AG04450 (cell line): ENCODE measurements around the gene KIAA1328. TPM values are rescaled to one million over a fixed set of nuclear protein-coding genes. Genes with fewer than 3 reads are reported as not detected.
"Not testable (repeated sequence)": the region's sequence is repeated elsewhere in the genome, so short reads cannot be mapped to it uniquely, and the experiment has no call there.

Experiments
- CTCF ChIA-PET: fragments of 300-600, 350-600 bp; formaldehyde crosslinking; extraction: SDS; loops from one replicate; lab custom pipeline; 2022; ENCODE audit warnings: antibody characterized with exemption, inconsistent platforms; lab: Charles Lee
- POLR2A ChIA-PET: fragments of 350-600 bp; formaldehyde crosslinking; extraction: SDS; loops from one replicate; lab custom pipeline; 2021; ENCODE audit warnings: antibody characterized with exemption, inconsistent platforms; lab: Yijun Ruan, JAX
- DNase-seq: peaks from one replicate; pipeline ENCODE4 v3.0.0-alpha.2; 2011; ENCODE audit warnings: low read depth, low spot score
- H3K27ac ChIP-seq: one replicate; pipeline ENCODE4 v1.5.1; 2012; ENCODE audit warnings: low read depth, low read length, control low read depth
- H3K27me3 ChIP-seq: one replicate; pipeline ENCODE4 v1.6.0; 2012; ENCODE audit warnings: low read length; ENCODE audit not compliant: control insufficient read depth, insufficient read depth
- H3K4me3 ChIP-seq: 2 replicates; pipeline ENCODE4 v1.5.1; 2011; ENCODE audit warnings: mild to moderate bottlenecking, low read depth, low read length, control low read depth
- H3K9me3 ChIP-seq: 2 replicates; pipeline ENCODE4 v1.5.1; 2012; ENCODE audit warnings: low read length; ENCODE audit not compliant: control insufficient read depth, insufficient read depth
- polyA plus RNA-seq: library from polyadenylated mRNA; depleted of rRNA; stranded (reverse); fragments of >200 nt; gene quantifications from 2 replicates; pipeline ENCODE4 v1.2.3, GENCODE V29; 2011
- TF ChIP-seq, protein P1 (sequence below): IDR thresholded peaks from 2 replicates; pipeline ENCODE4 v1.5.1; 2011; ENCODE audit warnings: low read depth, low read length, control low read depth, inconsistent platforms

Gene KIAA1328
- polyA plus RNA-seq, 1 experiment: 3.9 TPM

GRCh38 chr18:36862182-36862581 lies 33.3 kb downstream of the KIAA1328 start:
- DNase-seq: no peak
- no peak overlapping the region for H3K27ac ChIP-seq
- no peak overlapping the region for H3K4me3 ChIP-seq
- ChIA-PET CTCF (no interaction called here), POLR2A (no interaction called here)
- H3K27me3 ChIP-seq: no peaks in the 10 kb centered on the region
- TF ChIP-seq, protein P1, sequence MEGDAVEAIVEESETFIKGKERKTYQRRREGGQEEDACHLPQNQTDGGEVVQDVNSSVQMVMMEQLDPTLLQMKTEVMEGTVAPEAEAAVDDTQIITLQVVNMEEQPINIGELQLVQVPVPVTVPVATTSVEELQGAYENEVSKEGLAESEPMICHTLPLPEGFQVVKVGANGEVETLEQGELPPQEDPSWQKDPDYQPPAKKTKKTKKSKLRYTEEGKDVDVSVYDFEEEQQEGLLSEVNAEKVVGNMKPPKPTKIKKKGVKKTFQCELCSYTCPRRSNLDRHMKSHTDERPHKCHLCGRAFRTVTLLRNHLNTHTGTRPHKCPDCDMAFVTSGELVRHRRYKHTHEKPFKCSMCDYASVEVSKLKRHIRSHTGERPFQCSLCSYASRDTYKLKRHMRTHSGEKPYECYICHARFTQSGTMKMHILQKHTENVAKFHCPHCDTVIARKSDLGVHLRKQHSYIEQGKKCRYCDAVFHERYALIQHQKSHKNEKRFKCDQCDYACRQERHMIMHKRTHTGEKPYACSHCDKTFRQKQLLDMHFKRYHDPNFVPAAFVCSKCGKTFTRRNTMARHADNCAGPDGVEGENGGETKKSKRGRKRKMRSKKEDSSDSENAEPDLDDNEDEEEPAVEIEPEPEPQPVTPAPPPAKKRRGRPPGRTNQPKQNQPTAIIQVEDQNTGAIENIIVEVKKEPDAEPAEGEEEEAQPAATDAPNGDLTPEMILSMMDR: no peak
- no peaks in the 10 kb centered on the region for H3K9me3 ChIP-seq

GRCh38 chr18:36867056-36867455 lies 38.1 kb downstream of the KIAA1328 start:
- POLR2A ChIA-PET: no interaction called here
- no peaks in the 10 kb centered on the region for H3K9me3 ChIP-seq
- CTCF ChIA-PET: no interaction called here
- no peaks in the 10 kb centered on the region for H3K27me3 ChIP-seq
- H3K27ac ChIP-seq: no peak overlapping the region
- no peak for DNase-seq
- TF ChIP-seq, protein P1: no peak
- H3K4me3 ChIP-seq: no peak overlapping the region

DNA sequence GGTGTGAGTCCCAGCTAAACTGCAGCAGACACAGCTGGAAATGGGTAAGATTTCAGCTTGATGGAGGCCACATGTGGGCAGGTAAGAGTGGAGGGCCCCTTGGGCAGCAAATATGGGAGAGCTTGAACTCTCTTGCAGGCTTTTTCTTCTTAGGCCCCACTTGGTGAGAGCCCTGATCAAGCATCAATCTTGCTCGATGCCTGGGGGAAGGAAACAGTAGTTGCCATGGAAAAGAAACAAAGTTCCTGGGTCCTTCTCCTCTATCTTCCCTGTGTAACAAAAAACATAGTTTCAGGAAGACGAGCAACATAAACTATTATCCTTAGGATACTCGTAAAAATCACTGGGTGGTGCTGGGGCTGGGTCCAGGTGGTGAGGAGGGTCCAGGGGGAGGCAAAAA lies 42.9 kb downstream of the KIAA1328 start:
- H3K9me3 ChIP-seq: no peaks in the 10 kb centered on the region
- TF ChIP-seq, protein P1: no peak
- DNase-seq: no peak
- H3K27ac ChIP-seq: no peak overlapping the region
- H3K27me3 ChIP-seq: no peaks in the 10 kb centered on the region
- no peak overlapping the region for H3K4me3 ChIP-seq
- ChIA-PET POLR2A (no interaction called here), CTCF (no interaction called here)

DNA sequence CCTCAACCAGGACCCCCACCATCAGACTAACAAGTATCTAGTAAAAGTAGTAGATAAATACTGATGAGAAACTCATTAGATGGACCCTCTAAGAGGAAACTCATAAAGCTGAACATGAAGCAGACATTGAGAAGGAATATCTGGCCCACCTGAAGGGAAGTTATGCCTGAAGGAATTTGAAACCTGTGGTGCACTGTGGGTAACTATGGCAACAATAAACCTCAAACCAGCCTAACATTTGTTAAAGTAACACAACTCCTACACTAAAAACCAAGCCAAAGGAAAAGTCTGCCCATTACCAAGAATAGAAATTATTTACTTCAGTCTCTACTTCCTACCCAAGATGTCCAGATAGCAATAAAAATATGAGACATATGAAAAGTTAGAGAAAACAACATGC lies 43.4 kb downstream of the KIAA1328 start:
- Histone ChIP-seq H3K9me3 (no peaks in the 10 kb centered on the region), H3K27me3 (no peaks in the 10 kb centered on the region), H3K4me3 (no peak overlapping the region), H3K27ac (no peak overlapping the region)
- ChIA-PET POLR2A (no interaction called here), CTCF (no interaction called here)
- TF ChIP-seq, protein P1: no peak
- no peak for DNase-seq

DNA sequence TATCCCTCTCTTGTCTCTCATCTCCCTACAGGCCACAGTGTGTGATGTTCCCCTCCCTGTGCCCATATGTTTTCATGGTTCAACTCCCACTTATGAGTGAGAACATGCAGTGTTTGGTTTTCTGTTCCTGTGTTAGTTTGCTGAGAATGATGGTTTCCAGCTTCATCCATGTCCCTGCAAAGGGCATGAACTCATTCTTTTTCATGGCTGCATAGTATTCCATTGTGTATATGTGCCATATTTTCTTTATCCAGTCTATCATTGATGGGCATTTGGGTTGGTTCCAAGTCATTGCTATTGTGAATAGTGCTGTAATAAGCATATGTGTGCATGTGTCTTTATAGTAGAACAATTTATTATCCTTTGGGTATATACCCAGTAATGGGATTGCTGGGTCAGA lies 44.9 kb downstream of the KIAA1328 start:
- DNase-seq, POLR2A ChIA-PET: not testable (repeated sequence)

GRCh38 chr18:36879796-36880195 lies 50.9 kb downstream of the KIAA1328 start:
- DNase-seq, H3K9me3 ChIP-seq, H3K27me3 ChIP-seq, POLR2A ChIA-PET, H3K4me3 ChIP-seq, H3K27ac ChIP-seq: not testable (repeated sequence)
- CTCF ChIA-PET: interaction anchor here (1.2 kb wide), 1 partner anchor 50 kb away, joined by 3 read pairs; no protein-coding TSS in a partner anchor

More for the DNA sequence above, 44.9 kb downstream of the KIAA1328 start:
- H3K27me3 ChIP-seq, H3K4me3 ChIP-seq, H3K9me3 ChIP-seq, H3K27ac ChIP-seq: not testable (repeated sequence)
- CTCF ChIA-PET: interaction anchor here (0.8 kb wide), 1 partner anchor 69 kb away, joined by 3 read pairs; no protein-coding TSS in a partner anchor
